Colonic mucosa (tissue), 4 donors: ENCODE results near the gene MLLT1. TPM values are rescaled to one million over a fixed set of nuclear protein-coding genes. Genes with fewer than 3 reads are reported as not detected.
"Not testable (repeated sequence)": the region's sequence is repeated elsewhere in the genome, so short reads cannot be mapped to it uniquely, and the experiment has no call there.

ENCODE experiments used
- DNase-seq: peaks from one replicate; pipeline ENCODE4 v3.0.0-alpha.2; 2020
- H3K27ac ChIP-seq: fragments of 200-600 bp; one replicate; pipeline ENCODE4 v1.8.0; 2021
- H3K27me3 ChIP-seq: fragments of 200-600 bp; one replicate; pipeline ENCODE4 v1.8.0; 2021
- H3K36me3 ChIP-seq: fragments of 200-600 bp; one replicate; pipeline ENCODE4 v1.8.0; 2021
- H3K4me1 ChIP-seq: fragments of 200-600 bp; one replicate; pipeline ENCODE4 v1.8.0; 2021; ENCODE audit warnings: mild to moderate bottlenecking
- H3K4me3 ChIP-seq: fragments of 200-600 bp; one replicate; pipeline ENCODE4 v1.8.0; 2021
- H3K9ac ChIP-seq, 2 donors: one replicate each; pipeline ENCODE4 v1.7.0; 2013; ENCODE audit warnings: control low read depth in 2 of 2, low read depth in 2 of 2, low read length in 2 of 2
- H3K9me3 ChIP-seq: fragments of 200-600 bp; one replicate; pipeline ENCODE4 v1.8.0; 2021
- intact Hi-C: fragments of 100-400 bp; cut with DNase I; formaldehyde crosslinking; loops from one replicate; pipeline ENCODE4 v1.14.1; 2022
- total RNA-seq, 2 donors: library from RNA; stranded (reverse); fragmentation: NEBNext Ultra II Directional in 1 of 2; extraction: Animal tissue kit (Norgen Biotek cat#: 25700) in 1 of 2; gene quantifications; one replicate each; pipeline ENCODE4 v1.2.1, GENCODE V29; 2021
- TF ChIP-seq, protein P1 (sequence below): fragments of 200-600 bp; IDR thresholded peaks from one replicate; pipeline ENCODE4 v1.8.0; 2022; ENCODE audit warnings: antibody characterized with exemption, mild to moderate bottlenecking
- donor health status: healthy.
- donor health status: DM: no; HTN: no; CAD: no.
- donor health status: DM: no; HTN: no; CAD: no.

The MLLT1 gene
- total RNA-seq, 2 donors from 2014 or later, result 26.4 to 59.2 TPM

DNA sequence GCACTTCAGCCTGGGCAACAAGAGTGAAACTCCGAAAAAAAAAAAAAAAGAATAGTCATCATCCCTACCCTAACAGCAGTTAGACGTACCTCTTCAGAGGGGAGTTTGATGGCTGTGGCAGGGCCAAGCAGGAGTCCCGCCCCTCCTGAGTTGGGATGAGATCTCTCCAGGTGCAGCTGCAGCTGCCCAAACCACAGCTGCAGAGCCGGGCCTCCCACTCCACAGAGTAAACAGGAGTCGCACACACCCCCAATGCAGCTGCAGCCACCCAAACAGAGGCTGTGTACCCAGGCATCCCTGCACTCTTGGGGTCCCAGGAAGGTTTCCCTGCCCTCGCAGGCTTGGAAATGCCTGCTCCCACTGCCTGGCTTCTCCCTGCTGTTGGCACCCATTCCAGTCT, 17.4 kb upstream of the MLLT1 start:
- Histone ChIP-seq H3K9me3 (no peaks in the 10 kb centered on the region), H3K4me3 (no peak overlapping the region), H3K36me3 (no peaks in the 10 kb centered on the region), H3K27me3 (no peaks in the 10 kb centered on the region), H3K9ac (no peak overlapping the region), H3K4me1 (no peaks in the 10 kb centered on the region), H3K27ac (no peak overlapping the region)
- intact Hi-C loops, result loop anchor here (10.0 kb wide), 1 partner anchor 252 kb away; no protein-coding TSS in a partner anchor
- no peak for DNase-seq
- TF ChIP-seq, protein P1, sequence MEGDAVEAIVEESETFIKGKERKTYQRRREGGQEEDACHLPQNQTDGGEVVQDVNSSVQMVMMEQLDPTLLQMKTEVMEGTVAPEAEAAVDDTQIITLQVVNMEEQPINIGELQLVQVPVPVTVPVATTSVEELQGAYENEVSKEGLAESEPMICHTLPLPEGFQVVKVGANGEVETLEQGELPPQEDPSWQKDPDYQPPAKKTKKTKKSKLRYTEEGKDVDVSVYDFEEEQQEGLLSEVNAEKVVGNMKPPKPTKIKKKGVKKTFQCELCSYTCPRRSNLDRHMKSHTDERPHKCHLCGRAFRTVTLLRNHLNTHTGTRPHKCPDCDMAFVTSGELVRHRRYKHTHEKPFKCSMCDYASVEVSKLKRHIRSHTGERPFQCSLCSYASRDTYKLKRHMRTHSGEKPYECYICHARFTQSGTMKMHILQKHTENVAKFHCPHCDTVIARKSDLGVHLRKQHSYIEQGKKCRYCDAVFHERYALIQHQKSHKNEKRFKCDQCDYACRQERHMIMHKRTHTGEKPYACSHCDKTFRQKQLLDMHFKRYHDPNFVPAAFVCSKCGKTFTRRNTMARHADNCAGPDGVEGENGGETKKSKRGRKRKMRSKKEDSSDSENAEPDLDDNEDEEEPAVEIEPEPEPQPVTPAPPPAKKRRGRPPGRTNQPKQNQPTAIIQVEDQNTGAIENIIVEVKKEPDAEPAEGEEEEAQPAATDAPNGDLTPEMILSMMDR, result no peak

DNA sequence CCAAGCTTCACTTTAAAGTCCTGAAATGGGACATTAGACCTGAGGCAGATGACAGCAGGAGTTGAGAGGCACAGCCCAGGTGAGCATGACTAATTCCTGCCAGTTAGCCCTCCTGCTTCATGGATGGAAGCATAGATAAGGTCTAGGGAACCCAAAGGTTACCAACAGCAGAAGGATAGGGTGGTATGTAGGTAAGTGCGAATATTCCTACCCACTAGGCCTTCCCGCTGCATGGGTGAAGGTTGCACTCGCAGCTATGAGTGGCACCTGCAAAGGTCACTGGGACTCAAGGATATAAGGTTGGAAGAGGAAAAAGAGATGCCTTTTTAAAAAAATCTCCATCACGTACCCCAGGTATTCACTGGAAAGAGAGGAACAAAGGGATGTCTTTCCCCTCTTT, 12.2 kb upstream of the MLLT1 start:
- no peak overlapping the region for H3K27ac ChIP-seq
- no peak overlapping the region for H3K9ac ChIP-seq
- H3K4me1 ChIP-seq, result no peaks in the 10 kb centered on the region
- H3K4me3 ChIP-seq, result no peak overlapping the region
- intact Hi-C loops, result loop anchor here (10.0 kb wide), 1 partner anchor 247 kb away; no protein-coding TSS in a partner anchor
- DNase-seq, result no peak
- TF ChIP-seq, protein P1, result no peak
- no peaks in the 10 kb centered on the region for H3K27me3 ChIP-seq
- peaks cover 7% of the 10 kb centered on the region for H3K9me3 ChIP-seq
- no peaks in the 10 kb centered on the region for H3K36me3 ChIP-seq

DNA sequence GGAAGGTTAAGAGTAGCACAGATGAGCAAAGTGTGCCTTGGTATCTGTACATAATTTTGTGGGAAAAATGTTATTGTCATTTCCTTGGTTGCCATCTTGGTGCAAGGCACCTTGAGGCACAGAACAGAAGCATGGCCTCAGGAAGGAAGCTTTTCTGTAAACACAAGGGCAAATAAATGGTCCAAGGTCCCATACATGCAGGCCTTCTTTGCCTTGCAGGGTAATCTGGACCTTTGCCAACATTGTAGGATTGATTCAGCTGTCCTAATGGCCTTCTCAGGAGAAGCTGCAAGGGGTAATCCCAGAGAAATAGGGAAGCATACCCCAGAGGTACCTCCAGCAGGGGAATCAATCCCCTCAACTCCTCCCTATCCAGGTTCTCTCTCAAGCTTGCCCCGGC, 9.0 kb upstream of the MLLT1 start:
- Histone ChIP-seq H3K27me3 (no peaks in the 10 kb centered on the region), H3K36me3 (no peaks in the 10 kb centered on the region), H3K9me3 (peaks cover 7% of the 10 kb centered on the region), H3K27ac (no peak overlapping the region), H3K4me3 (no peak overlapping the region), H3K9ac (no peak overlapping the region), H3K4me1 (no peaks in the 10 kb centered on the region)
- TF ChIP-seq, protein P1, result no peak
- DNase-seq, result no peak
- intact Hi-C loops, result no loop called here

DNA sequence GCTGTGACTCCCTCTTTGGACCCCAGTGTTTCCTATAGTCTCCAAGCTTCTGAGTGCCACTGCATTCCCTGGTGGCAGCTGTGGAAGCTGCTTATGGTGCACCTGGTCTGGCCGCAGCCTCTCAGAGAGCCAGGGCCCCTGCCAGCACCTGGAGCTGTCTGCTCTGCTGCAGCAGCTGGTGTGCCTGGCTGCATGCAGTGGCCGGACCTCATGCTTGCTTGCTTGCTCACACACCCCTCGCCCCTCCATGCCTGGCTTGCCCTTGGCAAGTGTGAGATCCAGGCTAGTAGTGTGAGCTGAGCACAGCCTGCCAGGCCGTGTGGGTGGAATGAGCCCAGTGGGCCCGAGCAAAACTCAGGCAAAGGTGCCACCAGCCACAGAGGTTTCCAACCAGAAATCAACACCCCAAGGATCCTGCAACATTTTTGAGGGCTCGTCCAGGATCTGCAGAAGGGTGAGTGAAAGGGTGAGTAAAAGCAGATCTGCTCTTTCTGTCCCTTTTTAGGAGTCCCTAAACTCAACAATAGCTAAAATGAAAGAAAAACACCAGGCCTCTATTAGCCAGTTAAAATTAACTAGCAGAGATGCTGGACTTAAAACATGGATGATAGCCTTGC, 7.6 kb upstream of the MLLT1 start:
- H3K36me3 ChIP-seq, result no peaks in the 10 kb centered on the region
- H3K27me3 ChIP-seq, result no peaks in the 10 kb centered on the region
- no peak overlapping the region for H3K4me3 ChIP-seq
- H3K4me1 ChIP-seq, result no peaks in the 10 kb centered on the region
- TF ChIP-seq, protein P1, result no peak
- intact Hi-C loops, result no loop called here
- no peak for DNase-seq
- H3K9me3 ChIP-seq, result peaks cover 7% of the 10 kb centered on the region
- H3K9ac ChIP-seq, result no peak overlapping the region
- no peak overlapping the region for H3K27ac ChIP-seq

DNA sequence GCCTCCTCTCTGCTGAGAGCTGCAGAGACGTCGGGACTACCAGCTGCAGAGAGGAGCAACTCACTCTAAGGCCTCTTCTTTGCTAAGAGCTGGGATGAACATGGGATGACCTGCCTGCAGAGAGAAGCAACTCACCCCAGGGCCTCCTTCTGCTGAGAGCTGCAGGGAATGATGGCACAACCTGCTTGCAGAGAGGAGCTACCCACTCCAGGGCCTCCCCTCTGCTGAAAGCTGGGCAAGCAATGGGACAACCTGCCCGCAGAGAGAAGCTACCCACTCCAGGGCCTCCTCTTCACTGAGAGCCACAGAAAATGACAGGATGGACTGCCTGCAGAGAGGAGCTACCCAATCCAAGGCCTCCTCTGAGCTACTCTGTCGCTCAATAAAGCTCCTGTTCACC, 6.9 kb upstream of the MLLT1 start:
- Histone ChIP-seq H3K27ac (no peak overlapping the region), H3K4me1 (no peaks in the 10 kb centered on the region), H3K27me3 (no peaks in the 10 kb centered on the region), H3K36me3 (no peaks in the 10 kb centered on the region), H3K9ac (no peak overlapping the region), H3K4me3 (no peak overlapping the region), H3K9me3 (peaks cover 7% of the 10 kb centered on the region)
- TF ChIP-seq, protein P1, result no peak
- no peak for DNase-seq
- intact Hi-C loops, result no loop called here

DNA sequence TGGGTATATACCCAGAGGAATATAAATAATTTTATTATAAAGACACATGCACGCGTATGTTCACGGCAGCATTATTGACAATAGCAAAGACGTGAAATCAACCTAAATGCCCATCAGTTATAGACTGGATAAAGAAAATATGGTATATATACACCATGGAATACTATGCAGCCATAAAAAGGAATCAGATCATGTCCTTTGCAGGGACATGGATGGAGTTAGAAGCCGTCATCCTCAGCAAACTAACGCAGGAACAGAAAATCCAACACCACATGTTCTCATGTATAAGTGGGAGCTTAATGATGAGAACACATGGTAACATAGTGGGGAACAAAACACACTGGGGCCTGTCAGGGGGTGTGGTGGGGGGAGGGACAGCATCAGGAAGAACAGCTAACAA, 2.6 kb upstream of the MLLT1 start:
- H3K4me1 ChIP-seq, intact Hi-C loops, H3K9me3 ChIP-seq, H3K36me3 ChIP-seq, H3K27me3 ChIP-seq, H3K4me3 ChIP-seq, DNase-seq, H3K9ac ChIP-seq, H3K27ac ChIP-seq: not testable (repeated sequence)
